ENCODE data around the gene PTPRG.

The PTPRG gene

GRCh38 chr3:61685755-61686154 is 124.4 kb downstream of the PTPRG start:
- DNase-seq (ENCODE audit: low read depth), result no peak
- no peak for TF ChIP-seq CTCF (conservative IDR thresholded peaks at IDR 0.05; ENCODE audit: control insufficient read depth, insufficient read depth, low read depth, low read length)
- no peak overlapping the region for H3K4me3 ChIP-seq (ENCODE audit: control insufficient read depth, low read depth, low read length)

GRCh38 chr3:61686228-61686648 is 124.9 kb downstream of the PTPRG start:
- no peak for TF ChIP-seq CTCF (conservative IDR thresholded peaks at IDR 0.05; ENCODE audit: control insufficient read depth, insufficient read depth, low read depth, low read length)
- no peak for DNase-seq (ENCODE audit: low read depth)
- H3K4me3 ChIP-seq (ENCODE audit: control insufficient read depth, low read depth, low read length), result no peak overlapping the region

- H3K4me3 ChIP-seq (ENCODE audit: control insufficient read depth, low read depth, low read length), result no peak overlapping the region
- DNase-seq (ENCODE audit: low read depth), result no peak
- TF ChIP-seq CTCF (conservative IDR thresholded peaks at IDR 0.05; ENCODE audit: control insufficient read depth, insufficient read depth, low read depth, low read length), result no peak
These were observed 125.8 kb downstream of the PTPRG start for GRCh38 chr3:61687206-61687605.

- no peak overlapping the region for H3K4me3 ChIP-seq (ENCODE audit: control insufficient read depth, low read depth, low read length)
- TF ChIP-seq CTCF (conservative IDR thresholded peaks at IDR 0.05; ENCODE audit: control insufficient read depth, insufficient read depth, low read depth, low read length), result no peak
- no peak for DNase-seq (ENCODE audit: low read depth)
These were observed 126.4 kb downstream of the PTPRG start for GRCh38 chr3:61687663-61688306.

GRCh38 chr3:61688307-61688984 is 127.1 kb downstream of the PTPRG start:
- no peak for DNase-seq (ENCODE audit: low read depth)
- H3K4me3 ChIP-seq (ENCODE audit: control insufficient read depth, low read depth, low read length), result no peak overlapping the region
- no peak for TF ChIP-seq CTCF (conservative IDR thresholded peaks at IDR 0.05; ENCODE audit: control insufficient read depth, insufficient read depth, low read depth, low read length)

- H3K4me3 ChIP-seq (ENCODE audit: control insufficient read depth, low read depth, low read length), result no peak overlapping the region
- DNase-seq (ENCODE audit: low read depth), result no peak
- TF ChIP-seq CTCF (conservative IDR thresholded peaks at IDR 0.05; ENCODE audit: control insufficient read depth, insufficient read depth, low read depth, low read length), result no peak
These were observed 128.6 kb downstream of the PTPRG start for GRCh38 chr3:61690016-61690415.
